NB4 (cell line): ENCODE measurements around the gene ALG8.
"Not testable (repeated sequence)": the region's sequence is repeated elsewhere in the genome, so short reads cannot be mapped to it uniquely, and the experiment has no call there.

ENCODE experiments used
- DNase-seq: peaks from one replicate; pipeline ENCODE4 v3.0.0; 2010; ENCODE audit warnings: low read depth
- H3K4me3 ChIP-seq: one replicate; pipeline ENCODE4 v1.5.1; 2011; ENCODE audit warnings: mild to moderate bottlenecking, low read depth, low read length, moderate library complexity
- CTCF ChIP-seq: IDR thresholded peaks from one replicate; pipeline ENCODE4 v1.5.1; 2012; ENCODE audit warnings: low read depth, low read length
- MYC ChIP-seq: IDR thresholded peaks from 2 replicates; pipeline ENCODE4 v1.6.1; 2011; ENCODE audit warnings: low read depth, low read length
- POLR2A ChIP-seq: IDR thresholded peaks from 2 replicates; pipeline ENCODE4 v1.6.1; 2011; ENCODE audit warnings: mild to moderate bottlenecking; ENCODE audit not compliant: insufficient read length; ENCODE audit errors: extremely low read depth
- TF ChIP-seq, protein P1 (sequence below): IDR thresholded peaks from 2 replicates; pipeline ENCODE4 v1.6.1; 2011; ENCODE audit warnings: low read depth, low read length

The ALG8 gene

GRCh38 chr11:78180751-78181150, 41.3 kb upstream of the ALG8 start:
- DNase-seq = no peak
- TF ChIP-seq POLR2A = no peak
- TF ChIP-seq, protein P1, sequence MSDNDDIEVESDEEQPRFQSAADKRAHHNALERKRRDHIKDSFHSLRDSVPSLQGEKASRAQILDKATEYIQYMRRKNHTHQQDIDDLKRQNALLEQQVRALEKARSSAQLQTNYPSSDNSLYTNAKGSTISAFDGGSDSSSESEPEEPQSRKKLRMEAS = no peak
- no peak for TF ChIP-seq MYC
- no peak for TF ChIP-seq CTCF
- no peak overlapping the region for H3K4me3 ChIP-seq

DNA sequence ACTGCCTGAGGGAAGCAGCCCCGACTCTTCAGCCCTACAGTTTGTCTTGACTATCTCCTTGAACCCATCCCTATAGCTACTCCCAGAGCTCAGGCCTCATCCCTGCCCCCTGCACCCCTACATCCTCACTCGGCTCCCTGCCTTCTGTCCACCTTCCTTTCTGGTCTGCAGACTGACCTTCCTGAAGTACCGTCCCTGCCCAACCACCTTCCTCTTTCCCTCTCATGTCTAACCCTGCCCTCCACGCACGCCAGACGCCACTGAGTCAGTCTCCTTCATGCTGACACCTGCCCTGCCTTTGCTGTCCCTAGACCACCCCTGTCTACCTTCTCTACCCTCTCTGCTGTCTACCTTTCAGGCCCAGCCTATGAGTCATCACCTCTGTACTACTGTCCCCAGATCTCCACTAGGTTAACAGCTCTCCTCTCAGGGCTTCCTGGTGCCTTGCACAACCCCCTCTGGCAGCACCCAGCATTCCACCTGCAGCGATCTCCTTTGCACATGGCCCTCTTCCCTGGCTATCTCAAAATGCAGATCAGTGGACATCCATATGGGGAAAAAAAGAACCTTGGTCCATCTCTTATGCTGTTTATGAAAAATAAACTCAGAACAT, 40.1 kb upstream of the ALG8 start:
- DNase-seq = no peak
- no peak overlapping the region for H3K4me3 ChIP-seq
- no peak for TF ChIP-seq CTCF
- no peak for TF ChIP-seq MYC

- DNase-seq = no peak
- TF ChIP-seq, protein P1 = no peak
- no peak for TF ChIP-seq MYC
- H3K4me3 ChIP-seq = no peak overlapping the region
Observed at GRCh38 chr11:78177216-78177615, 37.8 kb upstream of the ALG8 start.

DNA sequence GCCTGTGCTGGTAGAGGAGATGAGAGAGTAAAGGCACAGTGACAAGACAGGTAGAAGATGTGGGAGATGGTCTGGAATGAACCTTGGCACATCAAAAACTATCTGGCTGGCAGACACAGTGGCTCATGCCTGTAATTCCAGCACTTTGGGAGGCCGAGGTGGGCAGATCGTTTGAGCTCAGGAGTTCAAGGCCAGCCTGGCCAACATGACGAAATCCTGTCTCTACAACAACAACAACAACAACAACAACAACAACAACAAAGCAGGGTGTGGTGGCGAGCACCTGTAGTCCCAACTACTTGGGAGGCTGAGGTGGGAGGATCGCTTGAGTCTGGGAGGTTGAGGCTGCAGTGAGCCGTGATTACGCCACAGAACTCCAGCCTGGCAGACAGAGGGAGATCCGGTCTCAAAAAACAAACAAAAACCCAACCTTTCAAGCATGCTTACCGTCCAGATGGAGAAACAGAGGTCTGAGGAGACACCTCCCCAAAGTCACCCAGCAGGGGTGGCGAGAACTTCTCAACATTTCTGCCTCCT, 37.2 kb upstream of the ALG8 start:
- no peak overlapping the region for H3K4me3 ChIP-seq
- TF ChIP-seq MYC = no peak
- no peak for TF ChIP-seq POLR2A
- TF ChIP-seq, protein P1 = no peak
- no peak for TF ChIP-seq CTCF

GRCh38 chr11:78175862-78176261, 36.4 kb upstream of the ALG8 start:
- H3K4me3 ChIP-seq, DNase-seq: not testable (repeated sequence)

More for the DNA sequence above, 37.2 kb upstream of the ALG8 start:
- no peak for DNase-seq

DNA sequence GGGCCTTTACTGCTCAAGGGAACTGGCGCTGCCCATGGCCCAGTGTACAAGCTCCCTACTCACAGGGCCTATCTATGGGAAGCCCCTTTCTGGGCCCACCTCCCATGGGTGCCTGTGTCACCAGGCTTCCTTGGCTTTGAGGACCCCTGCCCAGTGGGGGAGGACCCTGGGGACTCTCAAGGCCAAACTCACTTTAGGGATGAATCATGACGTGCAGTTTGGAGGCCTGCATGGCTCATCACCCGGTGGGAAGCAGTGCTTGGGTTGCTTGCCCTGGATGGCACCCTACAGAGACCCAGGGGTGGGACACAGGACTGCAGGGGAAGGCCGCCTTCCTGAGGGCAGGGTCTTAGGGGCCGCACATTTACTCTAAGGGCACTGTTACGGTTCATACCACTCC, 32.5 kb upstream of the ALG8 start:
- DNase-seq = no peak
- H3K4me3 ChIP-seq = no peak overlapping the region
- TF ChIP-seq, protein P1 = no peak
- TF ChIP-seq MYC (no peak), POLR2A (no peak), CTCF (no peak)

- TF ChIP-seq, protein P1 = no peak
- TF ChIP-seq CTCF (no peak), MYC (no peak), POLR2A (no peak)
- no peak for DNase-seq
- H3K4me3 ChIP-seq = no peak overlapping the region
Observed at GRCh38 chr11:78170874-78171549, 31.6 kb upstream of the ALG8 start.
